ENCODE measurements around the gene UCHL3.

DNA sequence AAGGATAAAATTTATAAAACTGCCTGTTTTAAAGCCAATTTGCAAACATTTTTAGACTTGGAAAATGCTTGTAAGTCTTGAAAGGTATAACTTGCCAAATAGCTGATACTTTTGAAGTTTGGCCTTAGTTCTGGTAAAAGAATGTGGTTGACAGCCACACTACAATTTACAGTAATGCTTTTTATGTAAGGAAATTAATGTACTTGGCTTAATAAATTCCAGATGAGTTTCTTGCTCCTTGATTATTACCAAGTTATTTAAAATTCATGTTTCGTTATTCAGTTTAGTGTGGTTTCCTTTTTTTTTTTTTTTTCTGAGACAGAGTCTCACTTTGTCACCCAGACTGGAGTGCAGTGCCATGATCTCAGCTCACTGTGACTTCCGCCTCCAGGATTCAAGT, 101.4 kb downstream of the UCHL3 start:
- TF ChIP-seq EZH2phosphoT487 (IDR thresholded peaks at IDR 0.05; ENCODE audit: unreplicated experiment) = no peak
- TF ChIP-seq, protein P1, sequence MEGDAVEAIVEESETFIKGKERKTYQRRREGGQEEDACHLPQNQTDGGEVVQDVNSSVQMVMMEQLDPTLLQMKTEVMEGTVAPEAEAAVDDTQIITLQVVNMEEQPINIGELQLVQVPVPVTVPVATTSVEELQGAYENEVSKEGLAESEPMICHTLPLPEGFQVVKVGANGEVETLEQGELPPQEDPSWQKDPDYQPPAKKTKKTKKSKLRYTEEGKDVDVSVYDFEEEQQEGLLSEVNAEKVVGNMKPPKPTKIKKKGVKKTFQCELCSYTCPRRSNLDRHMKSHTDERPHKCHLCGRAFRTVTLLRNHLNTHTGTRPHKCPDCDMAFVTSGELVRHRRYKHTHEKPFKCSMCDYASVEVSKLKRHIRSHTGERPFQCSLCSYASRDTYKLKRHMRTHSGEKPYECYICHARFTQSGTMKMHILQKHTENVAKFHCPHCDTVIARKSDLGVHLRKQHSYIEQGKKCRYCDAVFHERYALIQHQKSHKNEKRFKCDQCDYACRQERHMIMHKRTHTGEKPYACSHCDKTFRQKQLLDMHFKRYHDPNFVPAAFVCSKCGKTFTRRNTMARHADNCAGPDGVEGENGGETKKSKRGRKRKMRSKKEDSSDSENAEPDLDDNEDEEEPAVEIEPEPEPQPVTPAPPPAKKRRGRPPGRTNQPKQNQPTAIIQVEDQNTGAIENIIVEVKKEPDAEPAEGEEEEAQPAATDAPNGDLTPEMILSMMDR (conservative IDR thresholded peaks at IDR 0.05; ENCODE audit: low read depth in 2 of 2) = no peak
- TF ChIP-seq REST (IDR thresholded peaks at IDR 0.05; ENCODE audit: unreplicated experiment) = no peak
- TF ChIP-seq JUNB (IDR thresholded peaks at IDR 0.05; ENCODE audit: unreplicated experiment) = no peak
- no peak for TF ChIP-seq EZH2 (IDR thresholded peaks at IDR 0.05; ENCODE audit: low read depth, unreplicated experiment)
- no peak for TF ChIP-seq ZNF331 (CRISPR knock-in tag; IDR thresholded peaks at IDR 0.05; ENCODE audit: low read depth)
- no peak for TF ChIP-seq CREB1 (CRISPR knock-in tag; IDR thresholded peaks at IDR 0.05; ENCODE audit: low read depth)
- TF ChIP-seq POLR2AphosphoS5 (IDR thresholded peaks at IDR 0.05; ENCODE audit: low read depth) = no peak
- no peak for TF ChIP-seq STAT1 (IDR thresholded peaks at IDR 0.05; ENCODE audit: unreplicated experiment)

All from GM23338 (cell line).